NCI-H2029 (cell line): Measurements from ENCODE around the gene SVEP1.
"Not testable (repeated sequence)": the region's sequence is repeated elsewhere in the genome, so short reads cannot be mapped to it uniquely, and the experiment has no call there.

ENCODE experiments used
- DNase-seq: peaks from one replicate; lab custom pipeline; 2025; lab: John Stamatoyannopoulos, UW

The SVEP1 gene

DNA sequence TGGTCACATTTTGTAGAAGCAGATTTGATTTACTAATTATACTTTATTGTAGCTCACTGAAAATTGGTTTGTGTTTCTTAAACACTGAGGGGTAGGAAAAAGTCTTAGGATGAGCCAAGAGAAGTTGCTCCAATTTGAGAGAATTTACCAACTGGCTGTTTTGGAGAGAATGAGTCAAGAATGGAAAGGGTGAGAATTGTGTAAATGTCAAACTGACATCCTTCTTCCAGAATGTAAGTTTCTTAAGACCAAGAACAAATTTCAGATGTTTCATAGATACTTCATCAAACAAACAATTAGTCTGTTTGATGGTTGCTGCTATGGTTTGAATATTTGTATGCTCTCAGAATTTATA, 135.7 kb downstream of the SVEP1 start:
- DNase-seq, result no peak

DNA sequence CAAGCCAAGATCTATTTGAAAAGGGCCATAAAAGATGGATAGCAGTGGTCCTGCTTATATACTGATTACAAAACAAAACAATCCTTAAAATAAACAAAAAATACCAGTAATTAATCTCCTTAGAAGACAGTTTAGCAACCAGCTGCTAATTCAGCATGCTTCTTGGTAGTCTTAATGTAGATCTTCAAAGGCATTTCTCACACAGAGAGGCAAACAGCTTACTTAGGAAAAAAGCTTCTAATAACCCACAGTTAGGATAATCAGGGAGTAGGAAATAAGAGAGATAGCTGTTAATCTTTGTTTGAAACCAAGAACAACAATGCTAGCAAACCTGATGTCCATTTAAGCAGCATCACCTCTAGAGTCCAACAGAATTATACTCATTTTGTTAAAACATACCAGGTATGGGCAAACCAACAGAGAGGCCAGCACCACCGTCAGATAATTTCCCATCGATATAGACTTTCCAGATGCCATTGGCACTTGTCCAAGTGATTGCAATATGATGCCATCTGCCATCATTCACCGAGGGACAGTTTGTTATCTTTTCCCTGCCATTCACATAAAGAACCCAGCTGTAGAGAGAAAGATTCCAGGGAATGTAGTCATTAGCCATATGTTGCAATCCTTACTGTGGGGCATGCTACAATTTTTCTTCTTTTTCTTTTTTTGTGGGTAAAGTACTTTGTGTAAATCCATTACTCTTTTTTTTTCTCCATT, 136.2 kb downstream of the SVEP1 start:
- DNase-seq, result no peak

DNA sequence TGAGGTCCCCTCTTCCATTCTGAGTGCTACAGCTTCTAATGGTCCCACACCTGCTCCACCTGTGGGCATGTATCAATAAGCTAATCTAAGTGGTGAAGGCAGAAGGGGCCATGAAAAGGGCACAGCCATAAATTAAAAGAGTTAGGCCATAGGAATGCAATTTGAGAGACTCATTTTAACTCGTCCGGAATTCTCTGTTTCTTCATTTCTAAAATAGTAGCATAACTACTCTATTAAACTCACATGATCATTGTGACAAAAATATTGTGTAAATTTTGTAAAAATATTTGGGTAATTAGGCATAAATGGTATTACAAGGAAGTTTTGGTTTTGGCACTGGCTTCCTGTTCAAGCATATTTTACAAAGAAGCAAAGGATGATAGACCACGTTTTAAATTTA, 138.7 kb downstream of the SVEP1 start:
- no peak for DNase-seq

DNA sequence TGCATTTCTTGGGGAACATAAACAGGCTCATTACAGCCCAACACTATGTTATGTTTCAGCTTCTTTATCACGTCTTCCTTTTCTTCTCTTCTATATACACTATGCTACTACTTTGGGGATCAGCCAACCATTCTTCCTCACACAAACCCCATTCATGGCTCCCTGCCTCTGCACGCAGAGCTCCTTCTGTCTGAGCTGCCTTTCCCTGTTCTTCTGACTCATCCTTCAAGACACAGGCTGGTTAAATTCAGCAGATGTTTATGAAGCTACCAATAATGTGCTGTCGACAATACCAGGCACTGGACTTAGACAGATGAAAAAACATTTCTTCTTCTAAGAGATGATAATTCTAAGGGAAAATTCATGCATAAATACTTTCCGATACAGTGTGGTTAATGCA, 139.4 kb downstream of the SVEP1 start:
- no peak for DNase-seq

DNA sequence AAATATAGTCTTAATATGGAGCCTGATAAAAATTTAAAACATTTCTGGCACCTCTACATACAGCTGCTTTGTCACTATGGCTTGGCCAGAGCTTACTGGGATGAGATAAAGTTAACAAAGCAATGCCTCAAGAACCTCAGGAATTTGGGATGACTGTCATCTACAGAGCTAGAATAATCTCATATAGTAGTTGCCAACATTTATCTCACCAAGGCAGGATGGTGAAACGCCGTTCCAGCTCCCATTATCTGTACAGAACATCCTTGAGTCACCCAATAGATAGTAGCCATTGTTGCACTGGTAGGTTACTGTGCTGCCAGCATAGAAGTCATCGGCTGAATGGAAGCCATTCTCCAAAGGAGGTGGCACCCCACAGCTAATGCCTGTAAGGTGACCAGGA, 147.3 kb downstream of the SVEP1 start:
- no peak for DNase-seq

DNA sequence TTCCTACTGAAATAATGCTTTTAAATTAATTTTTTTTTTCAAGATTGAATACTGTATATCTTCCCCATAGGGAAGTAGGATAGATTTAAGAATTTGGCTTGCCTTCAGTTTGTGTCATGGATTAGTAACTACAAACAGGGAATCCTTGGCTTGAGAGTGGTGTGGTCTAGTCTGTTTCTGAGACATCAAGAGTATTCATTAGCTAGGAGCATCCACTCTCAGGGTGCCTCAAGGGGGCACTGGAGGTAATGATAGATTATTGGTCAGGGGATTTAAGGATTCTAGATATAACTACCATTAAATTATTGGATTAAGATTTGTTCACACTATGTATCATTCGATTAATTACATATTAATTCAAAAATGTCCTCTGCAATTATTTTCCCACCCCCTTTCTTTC, 150.1 kb downstream of the SVEP1 start:
- no peak for DNase-seq

DNA sequence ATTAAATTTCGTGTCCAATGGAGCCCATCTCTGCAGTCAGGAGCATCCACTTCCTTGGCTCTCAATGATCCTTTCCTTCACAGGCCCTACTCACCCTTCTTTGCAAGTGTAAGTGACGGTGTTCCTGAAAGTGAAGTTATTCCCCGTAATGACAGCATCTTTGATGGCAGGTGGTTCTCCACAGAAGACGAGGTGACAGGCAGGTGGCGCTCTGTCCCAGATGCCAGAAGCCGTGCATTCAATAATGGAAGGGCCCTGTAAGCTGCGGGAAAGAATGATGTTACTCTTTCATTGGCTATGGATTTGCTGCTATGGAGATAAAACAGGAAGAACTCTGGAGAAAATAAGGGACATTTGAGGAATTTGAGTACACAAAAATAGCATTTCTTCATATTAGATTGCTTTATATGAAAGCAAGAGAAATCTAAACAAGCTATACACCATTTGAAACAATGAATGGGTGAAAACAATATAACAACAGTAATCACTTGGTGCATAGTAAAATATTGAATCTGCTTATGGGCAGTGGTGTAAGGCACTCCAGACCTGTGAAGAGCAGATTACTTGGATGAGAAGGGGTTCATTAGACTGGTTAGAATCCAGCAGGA, 151.9 kb downstream of the SVEP1 start:
- no peak for DNase-seq

DNA sequence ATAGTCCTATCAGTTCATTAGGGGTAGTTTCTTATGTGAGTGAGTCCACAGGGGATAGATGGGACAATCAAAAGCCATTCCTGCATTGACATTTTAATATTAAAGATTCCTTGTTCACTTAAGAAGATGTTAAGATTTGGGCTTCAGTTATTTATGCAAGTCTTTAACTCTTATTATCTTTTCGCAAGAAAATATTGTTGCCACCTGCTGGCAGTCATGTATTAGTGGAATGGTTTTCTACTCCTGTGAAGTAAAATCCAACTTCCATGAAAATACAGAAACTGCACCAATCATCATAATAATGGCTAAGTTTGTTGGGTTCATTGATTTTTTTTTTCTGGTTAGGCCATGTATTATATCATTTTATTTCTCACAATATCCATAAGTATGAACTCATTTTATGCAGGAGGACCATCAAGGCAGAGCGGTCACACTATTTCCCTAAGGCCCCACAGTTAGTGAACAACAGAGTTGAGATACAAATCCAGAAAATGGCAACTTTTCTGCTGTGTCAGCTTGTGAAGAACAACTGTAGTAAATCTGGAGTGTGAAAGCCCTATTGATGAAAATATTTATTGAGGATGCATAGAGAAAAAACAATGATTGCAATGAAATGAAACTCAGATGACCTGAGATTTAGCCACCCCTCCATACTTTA, 153.4 kb downstream of the SVEP1 start:
- DNase-seq, result no peak

DNA sequence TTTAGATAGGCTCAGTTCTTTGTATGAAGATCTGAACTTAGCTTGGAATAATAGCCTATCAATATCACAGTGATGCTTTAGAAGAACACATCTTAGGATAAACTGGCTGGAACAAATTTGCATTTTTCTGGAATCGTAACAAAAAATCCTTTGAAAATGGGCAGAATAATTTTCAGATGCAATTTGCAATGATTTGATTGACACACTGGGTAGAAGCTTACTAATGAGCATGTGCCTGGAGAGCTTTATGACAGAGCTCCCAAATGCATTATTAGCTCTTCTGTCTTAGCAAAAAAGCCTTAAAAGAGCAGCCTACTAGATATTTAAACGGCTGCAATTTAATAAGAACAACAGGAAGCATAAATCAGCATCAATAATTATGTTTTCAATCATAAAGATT, 165.1 kb downstream of the SVEP1 start:
- DNase-seq, result no peak

DNA sequence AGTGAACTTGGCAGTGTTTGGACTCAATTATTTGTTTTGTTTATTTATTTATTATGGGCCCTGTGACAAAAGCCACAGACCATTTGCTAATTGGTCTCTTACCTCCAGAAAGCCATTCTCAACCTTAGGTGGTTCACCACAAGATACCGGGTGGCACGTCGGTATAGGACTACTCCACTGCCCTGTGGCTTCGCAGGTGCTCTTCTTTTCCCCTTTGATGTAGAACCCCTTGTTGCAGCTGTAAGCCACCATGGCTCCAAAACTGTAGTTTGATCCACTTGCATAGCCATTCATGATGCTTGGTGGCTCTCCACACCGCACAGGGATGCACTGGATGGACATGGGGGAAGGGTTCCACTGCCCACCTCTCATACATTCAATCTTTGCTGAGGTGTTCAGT, 168.6 kb downstream of the SVEP1 start:
- no peak for DNase-seq

DNA sequence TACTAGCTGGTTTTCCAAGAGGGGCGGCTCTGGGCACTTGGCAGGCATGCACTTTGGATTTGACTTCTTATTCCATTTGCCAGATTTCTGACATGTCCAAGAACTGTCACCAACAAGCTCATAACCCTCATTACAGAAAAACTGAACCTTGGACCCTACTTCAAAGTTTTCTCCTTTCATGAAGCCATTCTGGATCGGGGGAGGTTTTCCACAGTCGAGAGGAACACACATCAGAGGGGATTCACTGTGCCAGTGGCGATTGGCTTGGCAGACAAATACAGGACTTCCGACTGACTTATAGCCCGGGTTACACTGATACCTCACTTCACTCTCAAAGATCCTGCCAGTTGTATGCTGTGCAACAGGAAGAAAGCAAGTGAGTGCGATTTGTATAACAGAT, 170.9 kb downstream of the SVEP1 start:
- DNase-seq, result no peak

DNA sequence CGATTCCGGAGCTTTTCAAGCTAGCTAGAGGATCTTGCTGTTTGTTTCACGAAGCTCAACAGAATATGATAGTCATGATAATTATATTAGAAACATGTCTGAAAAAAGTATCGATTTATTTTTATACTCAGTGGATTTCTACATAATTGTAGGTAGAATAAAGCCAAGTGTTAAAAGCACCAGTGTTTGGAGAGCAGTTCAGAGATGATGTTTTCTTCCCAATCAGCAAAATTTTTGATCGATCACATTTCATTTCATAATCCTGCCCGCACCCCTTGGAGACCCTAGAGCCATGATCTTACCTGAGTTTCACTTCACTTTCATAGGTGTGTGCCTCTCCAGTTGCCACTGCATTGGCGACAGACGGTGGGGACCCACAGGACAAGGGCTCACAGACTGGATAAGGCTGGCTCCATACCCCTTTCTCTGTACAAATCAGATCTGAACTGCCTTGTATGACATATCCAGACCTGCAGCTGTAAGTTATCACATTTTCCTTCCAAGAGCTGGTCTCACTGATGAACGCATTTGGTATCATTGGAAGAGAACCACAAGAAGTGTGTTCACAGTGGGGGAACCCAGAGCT, 173.6 kb downstream of the SVEP1 start:
- no peak for DNase-seq

DNA sequence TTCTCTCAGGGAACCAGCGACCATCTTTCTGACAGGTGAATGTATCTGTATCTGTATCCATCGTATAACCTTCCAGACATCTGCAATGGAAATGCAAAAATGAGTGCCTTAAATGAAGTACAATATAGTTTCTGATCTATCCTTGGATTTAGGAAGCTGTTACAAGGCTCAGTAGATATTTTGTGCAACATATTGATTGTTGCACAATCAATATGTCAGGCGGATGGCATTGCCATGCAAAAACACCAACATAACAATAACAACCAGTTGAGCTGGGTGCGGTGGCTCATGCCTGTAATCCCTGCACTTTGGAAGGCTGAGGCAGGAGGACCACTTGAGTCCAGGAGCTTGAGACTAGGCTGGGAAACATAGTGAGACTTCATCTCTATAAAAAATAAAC, 175.1 kb downstream of the SVEP1 start:
- DNase-seq, result no peak

DNA sequence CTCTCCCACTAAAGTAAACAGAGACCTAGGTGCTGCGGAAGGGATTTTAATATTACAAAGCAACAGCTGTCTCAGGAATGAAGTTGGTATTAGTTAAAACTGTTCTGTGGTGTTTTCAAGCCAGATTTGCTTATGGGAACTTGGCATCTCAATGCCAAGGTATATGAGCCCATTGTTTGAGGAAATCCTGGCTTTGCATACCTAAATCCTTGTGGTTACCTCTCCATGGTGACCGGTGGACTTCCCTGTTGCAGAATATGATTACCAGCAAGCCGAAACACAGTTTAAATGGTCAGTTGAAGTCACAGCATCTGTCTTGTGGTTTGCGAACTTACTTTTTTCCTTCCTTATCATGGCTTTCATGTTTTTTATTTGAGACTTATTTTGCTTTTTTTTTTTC, 179.6 kb downstream of the SVEP1 start:
- DNase-seq, result no peak

DNA sequence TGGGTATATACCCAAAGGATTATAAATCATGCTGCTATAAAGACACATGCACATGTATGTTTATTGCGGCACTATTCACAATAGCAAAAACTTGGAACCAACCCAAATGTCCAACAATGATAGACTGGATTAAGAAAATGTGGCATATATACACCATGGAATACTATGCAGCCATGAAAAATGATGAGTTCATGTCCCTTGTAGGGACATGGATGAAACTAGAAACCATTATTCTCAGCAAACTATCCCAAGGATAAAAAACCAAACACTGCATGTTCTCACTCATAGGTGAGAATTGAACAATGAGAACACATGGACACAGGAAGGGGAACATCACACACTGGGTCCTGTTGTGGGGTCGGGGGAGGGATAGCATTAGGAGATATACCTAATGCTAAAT, 180.5 kb downstream of the SVEP1 start:
- DNase-seq, result not testable (repeated sequence)

DNA sequence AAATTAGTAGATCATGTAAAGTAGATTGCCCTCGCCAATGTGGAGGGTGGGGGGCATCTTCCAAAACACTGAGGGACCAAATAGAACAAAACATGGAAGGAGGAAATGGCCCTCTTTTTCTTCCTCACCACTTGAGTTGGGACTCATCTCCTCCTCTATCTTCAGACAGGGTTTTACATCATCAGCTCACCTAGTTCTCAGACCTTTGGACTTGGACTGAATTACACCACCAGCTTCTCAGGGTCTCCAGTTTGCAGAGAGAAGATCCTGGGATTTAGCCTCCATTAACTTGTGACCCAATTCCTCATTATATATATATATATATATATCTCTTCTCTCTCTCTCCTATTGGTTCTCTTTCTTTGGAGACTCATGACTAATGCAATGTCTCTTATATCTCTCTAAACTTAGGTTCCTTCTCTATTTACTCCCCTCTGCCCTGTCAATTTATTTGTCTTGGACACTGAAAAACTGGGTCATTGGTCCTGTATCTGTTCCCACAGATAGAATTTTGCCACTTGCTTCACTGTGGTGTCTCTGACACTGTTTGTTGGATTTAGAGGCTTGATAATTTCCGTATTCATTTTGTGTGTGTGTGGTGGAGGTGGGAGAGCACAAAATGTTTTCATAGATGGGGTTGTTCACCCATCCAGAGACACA, 187.6 kb downstream of the SVEP1 start:
- DNase-seq, result no peak

DNA sequence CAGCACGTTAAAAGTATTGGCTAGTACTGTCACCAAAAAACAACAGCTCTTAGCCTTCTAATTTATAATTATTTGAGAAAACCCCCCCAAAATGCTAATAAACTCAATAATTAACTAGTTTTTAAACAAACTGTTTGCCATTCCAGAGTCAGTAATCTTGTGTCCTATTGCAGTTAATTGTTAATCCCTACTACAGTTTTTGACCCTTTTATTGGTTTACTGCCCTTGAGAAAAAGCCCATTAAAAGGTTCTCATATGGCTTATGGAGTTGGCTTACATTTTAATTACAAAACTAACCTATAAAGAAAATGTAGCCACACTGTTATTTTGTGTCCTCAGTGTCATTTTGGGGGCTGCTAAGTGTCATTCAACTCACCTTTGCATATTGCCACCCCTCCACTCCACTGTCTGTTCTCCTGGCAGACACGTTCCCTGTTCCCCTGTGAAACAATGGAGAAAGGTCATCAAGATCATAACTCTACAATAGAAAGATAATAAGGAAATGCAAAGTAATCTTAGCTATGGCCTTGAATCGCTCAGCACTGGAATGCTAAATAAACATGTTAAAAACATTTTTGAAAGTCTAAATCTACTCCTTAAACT, 190.3 kb downstream of the SVEP1 start:
- no peak for DNase-seq

DNA sequence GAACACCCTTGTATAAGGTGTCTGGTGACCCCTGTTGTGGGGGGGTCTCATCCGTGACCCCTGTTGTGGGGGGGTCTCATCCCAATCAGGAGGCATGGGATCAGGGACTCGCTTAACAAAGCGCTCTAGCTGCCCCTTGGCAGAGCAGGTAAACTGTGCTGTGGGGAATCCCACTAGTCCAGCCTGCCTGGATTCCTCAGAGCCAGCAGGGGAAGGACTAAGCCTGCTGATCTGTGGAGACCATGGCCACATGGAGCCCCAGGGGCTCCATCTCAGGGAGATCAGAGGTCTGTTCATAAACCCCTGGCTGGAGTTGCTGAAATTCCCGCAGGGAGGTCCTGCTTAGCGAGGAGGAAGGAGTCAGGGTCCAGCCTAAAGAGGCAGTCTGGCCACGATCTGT, 196.1 kb downstream of the SVEP1 start:
- DNase-seq, result no peak

DNA sequence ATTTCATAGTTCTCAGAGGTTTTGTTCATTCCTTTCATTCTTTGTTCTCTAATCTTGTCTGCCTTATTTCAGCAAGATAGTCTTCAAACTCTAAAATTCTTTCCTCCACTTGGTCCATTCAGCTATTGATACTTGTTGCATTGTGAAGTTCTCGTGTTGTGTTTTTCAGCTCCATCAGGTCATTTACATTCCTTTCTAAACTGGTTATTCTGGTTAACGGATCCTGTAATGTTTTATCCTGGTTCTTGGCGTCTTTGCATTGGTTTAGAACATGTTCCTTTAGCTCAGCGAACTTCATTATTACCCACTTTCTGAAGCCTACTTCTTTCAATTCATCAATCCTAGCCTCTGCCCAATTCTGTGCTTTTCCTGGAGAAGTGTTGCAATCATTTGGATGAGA, 196.8 kb downstream of the SVEP1 start:
- no peak for DNase-seq

DNA sequence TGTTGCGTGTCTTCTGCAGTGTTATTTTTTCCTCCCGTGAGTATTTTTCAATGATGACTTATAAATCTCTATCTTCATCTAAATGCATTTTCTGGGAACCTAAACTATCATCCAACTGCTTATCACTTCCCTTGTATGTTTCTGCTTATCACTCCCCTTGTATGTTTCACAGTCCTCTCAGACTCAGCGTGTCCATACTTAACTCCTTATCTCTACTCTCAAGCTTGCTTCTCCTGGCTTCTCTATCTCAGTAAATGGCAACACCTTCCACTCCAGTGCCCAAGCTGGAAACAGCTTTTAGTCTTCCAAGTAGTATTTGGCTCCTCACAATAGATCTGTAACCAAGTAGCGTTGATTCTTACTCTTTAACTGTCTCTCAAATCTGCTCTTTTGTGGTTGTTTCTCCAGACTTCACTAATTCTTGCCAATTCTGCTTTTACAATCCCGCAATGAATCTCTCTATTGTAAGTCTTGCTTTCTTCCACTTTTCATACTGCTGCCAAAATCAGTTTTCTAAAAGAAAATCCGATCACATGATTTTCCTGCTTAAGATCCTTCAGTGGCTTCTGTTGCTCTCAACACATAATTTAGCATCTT, 208.0 kb downstream of the SVEP1 start:
- DNase-seq, result no peak

DNA sequence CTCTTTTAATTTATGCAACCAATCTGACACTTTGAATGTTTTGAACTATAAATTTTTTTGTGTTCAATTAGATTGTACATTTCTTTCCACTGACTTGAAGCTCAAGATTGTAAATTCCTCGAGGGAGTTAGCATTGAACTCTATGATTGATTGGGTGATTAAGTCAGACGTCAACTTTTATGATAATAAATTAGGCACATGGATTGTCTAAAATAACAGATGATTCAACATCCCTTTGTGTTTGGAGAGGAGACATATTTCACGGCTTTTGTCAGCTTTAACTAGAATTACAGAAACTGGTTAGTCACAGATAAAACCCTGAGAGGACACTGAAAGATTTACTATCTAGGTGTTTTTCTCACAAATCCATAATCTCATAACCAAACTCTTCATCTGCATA, 209.2 kb downstream of the SVEP1 start:
- DNase-seq, result no peak

DNA sequence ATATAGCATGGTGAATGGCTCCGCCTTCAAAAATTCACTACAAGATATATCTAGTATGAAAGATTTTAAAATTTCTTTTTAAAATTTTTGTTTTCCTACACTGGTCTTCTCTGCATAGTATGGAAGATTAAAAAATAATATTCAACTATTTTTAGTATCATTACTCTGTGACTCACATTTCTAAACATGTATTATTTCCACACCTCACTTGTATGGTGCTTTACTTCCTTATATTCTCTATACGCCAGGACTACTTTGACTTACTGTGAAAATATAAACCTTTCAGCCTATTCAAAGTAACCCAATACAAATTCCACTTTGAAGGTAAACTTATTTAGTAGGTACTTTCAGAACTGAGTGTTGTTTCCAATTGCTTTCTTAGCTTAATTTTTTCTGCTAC, 215.1 kb downstream of the SVEP1 start:
- no peak for DNase-seq
